VCaP (cell line): ENCODE measurements around the gene STAM.

Experiments
- H3K27ac ChIP-seq: fragments of 450-650 bp; 2 replicates; pipeline ENCODE4 v1.5.1; 2017
- TF ChIP-seq, protein P1 (sequence below): fragments of 450-650 bp; conservative IDR thresholded peaks from 2 replicates; pipeline ENCODE4 v1.5.1; 2017; ENCODE audit warnings: mild to moderate bottlenecking, moderate library complexity

STAM gene

DNA sequence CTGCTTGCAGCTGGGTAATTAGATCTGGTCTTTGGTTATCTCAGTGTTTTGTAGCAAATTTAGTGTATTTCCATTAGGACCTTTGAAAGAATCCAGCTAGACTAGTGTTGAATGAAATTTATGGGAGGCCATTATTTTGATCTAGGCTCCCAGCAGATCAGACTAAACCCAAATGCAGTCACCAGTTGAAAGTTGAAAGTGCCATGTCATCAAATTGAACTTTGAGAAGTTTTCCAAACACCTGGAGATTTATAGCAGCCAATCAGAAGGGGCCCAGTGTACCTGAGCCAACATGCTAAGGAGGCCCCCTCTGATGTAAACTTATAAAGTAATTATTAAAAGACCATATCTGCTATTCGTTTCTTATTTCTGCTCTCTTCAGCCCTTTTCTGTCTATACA lies 96.7 kb downstream of the STAM start:
- no peak overlapping the region for H3K27ac ChIP-seq
- TF ChIP-seq, protein P1, sequence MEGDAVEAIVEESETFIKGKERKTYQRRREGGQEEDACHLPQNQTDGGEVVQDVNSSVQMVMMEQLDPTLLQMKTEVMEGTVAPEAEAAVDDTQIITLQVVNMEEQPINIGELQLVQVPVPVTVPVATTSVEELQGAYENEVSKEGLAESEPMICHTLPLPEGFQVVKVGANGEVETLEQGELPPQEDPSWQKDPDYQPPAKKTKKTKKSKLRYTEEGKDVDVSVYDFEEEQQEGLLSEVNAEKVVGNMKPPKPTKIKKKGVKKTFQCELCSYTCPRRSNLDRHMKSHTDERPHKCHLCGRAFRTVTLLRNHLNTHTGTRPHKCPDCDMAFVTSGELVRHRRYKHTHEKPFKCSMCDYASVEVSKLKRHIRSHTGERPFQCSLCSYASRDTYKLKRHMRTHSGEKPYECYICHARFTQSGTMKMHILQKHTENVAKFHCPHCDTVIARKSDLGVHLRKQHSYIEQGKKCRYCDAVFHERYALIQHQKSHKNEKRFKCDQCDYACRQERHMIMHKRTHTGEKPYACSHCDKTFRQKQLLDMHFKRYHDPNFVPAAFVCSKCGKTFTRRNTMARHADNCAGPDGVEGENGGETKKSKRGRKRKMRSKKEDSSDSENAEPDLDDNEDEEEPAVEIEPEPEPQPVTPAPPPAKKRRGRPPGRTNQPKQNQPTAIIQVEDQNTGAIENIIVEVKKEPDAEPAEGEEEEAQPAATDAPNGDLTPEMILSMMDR, result no peak

DNA sequence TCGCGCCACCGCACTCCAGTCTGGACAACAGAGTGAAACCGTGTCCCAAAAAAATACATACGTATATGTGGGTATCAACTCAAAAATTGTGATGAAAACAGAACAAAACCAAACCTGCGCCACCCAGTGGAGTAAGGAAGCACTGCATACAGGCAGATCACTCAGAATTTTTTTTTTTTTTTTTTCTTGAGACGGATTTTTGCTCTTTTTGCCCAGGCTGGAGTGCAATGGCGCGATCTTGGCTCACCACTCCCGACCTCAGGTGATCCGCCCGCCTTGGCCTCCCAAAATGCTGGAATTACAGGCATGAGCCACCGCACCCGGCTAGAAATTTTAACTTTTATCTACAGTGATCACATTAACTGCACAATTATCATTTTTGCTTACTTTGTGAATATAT lies 99.0 kb downstream of the STAM start:
- TF ChIP-seq, protein P1, result peak; percentile 89

DNA sequence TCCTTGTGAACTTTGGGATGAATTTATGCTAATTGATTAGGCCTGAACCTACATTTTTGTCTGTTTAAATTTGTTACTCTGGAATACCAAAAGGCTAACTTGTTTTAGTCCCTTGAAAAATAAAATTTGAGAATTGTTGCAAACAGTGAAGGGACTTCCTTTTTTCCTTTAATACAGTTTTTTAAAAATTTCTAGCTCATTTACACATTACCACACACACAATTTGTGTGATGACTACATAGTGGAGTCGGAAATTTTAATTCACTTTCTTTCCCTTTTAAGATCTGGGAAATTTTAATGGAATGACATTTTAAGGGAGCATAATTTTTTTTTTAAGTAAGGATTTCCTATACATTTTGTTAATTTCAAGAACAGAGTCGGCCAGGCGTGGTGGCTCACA lies 99.5 kb downstream of the STAM start:
- no peak overlapping the region for H3K27ac ChIP-seq
- TF ChIP-seq, protein P1, result no peak

More for the DNA sequence above, 99.0 kb downstream of the STAM start:
- H3K27ac ChIP-seq, result no peak overlapping the region

DNA sequence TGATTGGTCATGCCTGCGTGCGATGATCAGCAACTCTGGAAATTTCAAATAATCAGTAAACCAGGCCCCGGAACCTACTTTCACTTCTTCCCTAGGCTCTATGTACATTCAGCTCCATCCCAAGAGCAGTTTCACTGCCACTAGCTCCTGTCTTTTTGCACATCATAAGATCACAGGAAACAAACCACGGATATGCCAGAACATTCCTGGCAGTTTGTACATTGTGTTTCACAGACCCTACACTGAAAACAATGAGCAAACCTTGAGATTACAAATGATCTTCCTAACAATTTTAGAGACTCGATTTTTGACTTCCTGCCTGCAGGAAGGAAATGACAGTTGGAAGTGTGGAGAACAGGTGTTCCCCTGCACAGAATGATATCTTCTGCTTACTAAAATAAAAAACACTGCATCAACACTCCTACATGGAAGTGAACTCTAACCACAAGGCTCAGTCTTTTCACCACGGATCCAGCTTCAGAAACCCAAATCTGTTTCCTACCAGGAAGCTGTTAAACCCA lies 100.5 kb downstream of the STAM start:
- TF ChIP-seq, protein P1, result no peak
- H3K27ac ChIP-seq, result no peak overlapping the region

DNA sequence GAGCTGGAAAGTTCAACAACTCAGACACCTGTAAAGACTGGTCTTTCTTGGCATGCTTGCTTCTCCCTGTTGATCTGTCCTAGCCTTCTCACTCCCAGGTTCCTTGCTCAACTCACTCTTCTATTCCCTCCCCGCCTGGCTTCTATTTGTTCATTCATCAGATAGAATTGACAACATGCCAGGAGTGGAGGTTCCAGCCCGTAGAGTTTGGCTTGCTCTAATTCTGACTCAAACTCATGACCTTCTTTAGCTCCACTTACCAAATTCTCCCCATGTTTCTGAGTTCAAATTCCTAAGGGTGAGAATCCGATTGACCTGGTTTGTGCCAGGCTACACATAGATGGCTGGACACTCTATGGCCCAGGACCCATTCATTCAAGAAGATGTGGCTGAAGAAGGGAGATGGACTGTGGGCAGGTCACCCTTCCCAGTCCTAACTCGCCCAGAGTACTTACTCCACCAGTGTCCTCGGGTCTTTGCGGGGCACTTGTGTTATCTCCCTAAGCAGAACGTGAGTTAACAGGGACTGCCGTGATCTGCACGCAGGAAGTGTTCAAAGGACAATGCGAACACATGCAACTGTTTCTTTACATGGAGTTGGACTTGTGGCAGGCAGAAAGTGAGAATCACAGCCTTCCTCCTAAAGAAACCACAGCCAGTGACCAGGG lies 104.1 kb downstream of the STAM start:
- TF ChIP-seq, protein P1, result no peak
- no peak overlapping the region for H3K27ac ChIP-seq

DNA sequence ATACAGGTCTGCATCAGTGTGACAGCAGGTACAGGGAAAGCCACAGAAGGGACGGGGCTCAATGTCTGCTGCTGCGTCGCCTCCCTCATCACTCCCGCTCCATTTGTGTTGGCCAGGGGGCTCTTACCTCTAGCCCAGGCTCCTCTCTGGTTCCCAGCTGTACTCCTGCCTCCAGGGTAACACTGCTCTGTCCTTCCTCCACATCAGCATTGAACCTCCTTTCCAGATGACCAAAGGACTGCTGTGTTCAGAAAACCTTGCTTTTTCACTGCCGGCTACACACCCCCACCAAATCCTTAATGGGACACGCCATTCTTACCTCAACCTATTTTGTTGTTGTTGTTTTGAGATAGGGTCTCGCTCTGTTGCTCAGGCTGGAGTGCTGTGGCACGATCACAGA lies 105.9 kb downstream of the STAM start:
- TF ChIP-seq, protein P1, result no peak

DNA sequence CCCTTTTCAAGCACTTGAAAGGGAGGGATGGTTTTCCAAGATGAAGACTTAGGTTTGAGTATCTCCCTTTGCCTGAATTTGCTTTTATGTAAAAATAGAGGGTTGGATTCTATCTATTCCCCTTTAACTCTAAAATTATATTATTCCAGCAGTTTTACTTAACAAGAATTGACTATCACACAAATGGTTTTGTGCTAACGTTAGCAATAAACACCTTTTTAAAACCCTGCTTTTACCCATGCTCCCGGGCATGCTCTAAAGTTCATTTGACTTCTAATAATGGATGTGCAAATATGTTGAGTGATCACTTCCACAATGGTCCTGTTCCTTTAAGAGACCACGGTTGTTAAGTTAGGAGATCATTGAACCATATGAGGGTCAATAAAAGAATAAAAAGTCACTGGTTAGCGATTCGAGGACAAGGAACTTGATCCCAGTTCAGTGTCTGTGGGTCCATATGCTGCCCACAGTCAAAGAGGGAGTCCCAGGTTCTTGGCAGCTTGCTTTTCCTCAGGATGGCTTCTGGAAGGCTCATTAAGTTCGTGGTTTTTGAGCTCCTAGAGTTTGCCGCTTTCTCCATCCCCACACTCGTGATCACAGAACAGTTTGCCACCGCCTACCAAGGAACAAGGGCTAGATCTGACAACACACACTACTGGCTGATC lies 108.0 kb downstream of the STAM start, which contains the start of gene TMEM236:
Gene TMEM236, plus strand, starts transcription at position 421 of the 665 bp plus-strand sequence. Its CDS starts 95 bp downstream, at position 516.
- TF ChIP-seq, protein P1, result no peak
- H3K27ac ChIP-seq, result no peak within 1 kb of the TSS

More for the DNA sequence above, 105.9 kb downstream of the STAM start:
- no peak overlapping the region for H3K27ac ChIP-seq
